ENCODE data around the gene TFEB.
A peak's percentile ranks its signal among the peaks of the same experiment; 100 is the strongest.

Gene TFEB

GRCh38 chr6:41691426-41692079 lies 43.9 kb downstream of the TFEB start:
- no peak for DNase-seq (ENCODE audit: low read depth in 2 of 2)

- no peak for DNase-seq (ENCODE audit: low read depth in 2 of 2)
Observed at GRCh38 chr6:41690541-41691330, 44.7 kb downstream of the TFEB start.

- DNase-seq (ENCODE audit: low read depth in 2 of 2) = no peak
Observed at GRCh38 chr6:41689171-41690008, 46.0 kb downstream of the TFEB start.

DNA sequence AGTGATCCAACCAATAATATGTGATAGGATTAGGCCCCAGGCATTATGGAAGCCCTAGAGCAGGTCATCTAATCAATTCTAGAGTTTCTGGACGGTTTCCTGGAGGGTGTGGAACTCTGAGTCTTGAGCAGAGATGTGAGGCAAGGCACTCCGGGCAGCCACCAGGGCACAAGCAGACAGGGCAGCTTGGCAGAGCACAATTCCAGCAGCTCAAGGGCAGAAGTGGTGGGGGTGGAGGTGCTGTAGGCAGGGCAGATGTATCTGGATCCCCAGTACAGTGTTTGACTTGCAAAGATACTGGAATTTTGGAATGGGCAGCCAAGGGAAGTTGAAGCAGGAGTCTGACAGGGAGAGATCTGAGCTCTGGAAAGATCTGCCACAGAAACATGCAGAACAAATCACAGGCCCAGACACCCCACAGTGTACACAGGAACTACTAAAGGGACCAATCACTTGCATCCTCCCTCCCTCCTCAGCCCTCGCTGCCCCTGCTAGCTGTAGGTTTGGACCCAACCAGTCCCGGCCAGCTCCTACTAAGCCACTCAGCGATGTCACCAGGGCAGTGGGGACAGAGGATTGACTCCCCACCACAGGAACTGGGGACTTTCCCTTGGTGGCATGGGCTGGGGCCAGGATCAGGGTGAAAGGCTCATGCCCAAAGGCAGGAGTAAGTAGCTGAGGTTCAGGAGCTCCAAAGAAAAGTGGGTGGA lies 47.0 kb downstream of the TFEB start:
- DNase-seq (ENCODE audit: low read depth in 2 of 2) = no peak

DNA sequence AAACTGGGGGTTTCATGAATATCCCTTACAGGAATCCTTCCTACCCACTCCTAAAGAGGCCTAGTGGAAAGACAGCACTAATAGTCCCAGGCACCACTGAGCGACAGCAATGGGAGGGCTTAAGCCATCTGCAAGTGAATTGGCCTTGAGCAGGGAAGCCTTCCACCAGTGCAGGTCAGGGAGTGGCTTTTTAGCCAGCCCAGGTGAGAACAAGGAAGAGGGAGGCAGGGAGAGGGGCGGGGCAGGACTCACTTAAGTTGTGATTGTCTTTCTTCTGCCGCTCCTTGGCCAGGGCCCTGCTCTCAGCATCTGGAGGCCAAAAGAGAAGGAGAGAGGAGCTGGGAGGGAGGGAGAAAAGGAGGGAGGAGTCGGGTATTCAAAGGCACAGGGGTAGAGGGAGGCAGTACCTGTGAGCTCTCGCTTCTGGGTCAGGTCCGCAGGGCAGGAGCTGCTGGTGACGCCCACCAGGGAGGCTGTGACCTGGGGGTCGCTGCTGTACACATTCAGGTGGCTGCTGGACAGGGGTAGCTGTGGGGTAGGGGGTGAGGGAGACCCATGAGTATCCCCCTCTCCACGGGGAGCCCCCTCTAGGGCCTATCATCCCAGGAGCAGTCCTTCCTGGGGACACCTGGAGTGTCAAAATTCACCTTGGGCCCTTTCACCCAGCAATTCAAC lies 47.8 kb downstream of the TFEB start:
- no peak for DNase-seq (ENCODE audit: low read depth in 2 of 2)

DNA sequence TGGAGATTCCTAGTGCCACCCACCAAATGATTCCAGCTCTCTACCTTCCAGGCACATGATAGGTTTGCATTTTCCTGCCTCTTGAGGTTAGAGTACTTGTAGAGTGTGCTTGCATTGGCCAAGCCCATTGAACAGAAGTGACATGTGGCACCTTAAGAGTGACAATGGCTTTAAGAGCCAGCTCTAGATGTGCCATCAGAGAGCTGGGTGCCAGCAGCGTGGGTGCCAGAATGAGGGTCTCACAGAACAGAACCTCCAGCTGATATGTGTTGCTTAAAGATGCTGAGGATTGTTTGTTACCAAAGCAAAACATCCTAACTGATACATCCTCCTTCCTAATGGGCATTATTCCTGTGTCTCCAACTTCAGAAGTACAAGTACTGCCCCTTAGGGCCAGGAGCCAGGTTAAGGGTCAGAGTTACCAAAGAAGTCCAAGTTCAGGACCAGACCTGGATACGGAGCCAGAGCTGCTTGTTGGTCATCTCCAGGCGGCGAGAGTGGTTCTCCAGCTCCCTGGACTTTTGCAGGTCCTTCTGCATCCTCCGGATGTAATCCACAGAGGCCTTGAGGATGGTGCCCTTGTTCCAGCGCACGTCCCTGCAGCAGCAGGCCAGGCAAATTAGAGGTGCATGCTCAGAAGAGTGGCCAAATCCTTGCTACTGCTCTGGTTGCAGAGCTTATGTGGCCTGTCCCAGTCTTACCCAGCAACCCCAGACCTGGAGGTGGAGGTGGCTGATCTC lies 49.6 kb downstream of the TFEB start:
- no peak for DNase-seq (ENCODE audit: low read depth in 2 of 2)

DNA sequence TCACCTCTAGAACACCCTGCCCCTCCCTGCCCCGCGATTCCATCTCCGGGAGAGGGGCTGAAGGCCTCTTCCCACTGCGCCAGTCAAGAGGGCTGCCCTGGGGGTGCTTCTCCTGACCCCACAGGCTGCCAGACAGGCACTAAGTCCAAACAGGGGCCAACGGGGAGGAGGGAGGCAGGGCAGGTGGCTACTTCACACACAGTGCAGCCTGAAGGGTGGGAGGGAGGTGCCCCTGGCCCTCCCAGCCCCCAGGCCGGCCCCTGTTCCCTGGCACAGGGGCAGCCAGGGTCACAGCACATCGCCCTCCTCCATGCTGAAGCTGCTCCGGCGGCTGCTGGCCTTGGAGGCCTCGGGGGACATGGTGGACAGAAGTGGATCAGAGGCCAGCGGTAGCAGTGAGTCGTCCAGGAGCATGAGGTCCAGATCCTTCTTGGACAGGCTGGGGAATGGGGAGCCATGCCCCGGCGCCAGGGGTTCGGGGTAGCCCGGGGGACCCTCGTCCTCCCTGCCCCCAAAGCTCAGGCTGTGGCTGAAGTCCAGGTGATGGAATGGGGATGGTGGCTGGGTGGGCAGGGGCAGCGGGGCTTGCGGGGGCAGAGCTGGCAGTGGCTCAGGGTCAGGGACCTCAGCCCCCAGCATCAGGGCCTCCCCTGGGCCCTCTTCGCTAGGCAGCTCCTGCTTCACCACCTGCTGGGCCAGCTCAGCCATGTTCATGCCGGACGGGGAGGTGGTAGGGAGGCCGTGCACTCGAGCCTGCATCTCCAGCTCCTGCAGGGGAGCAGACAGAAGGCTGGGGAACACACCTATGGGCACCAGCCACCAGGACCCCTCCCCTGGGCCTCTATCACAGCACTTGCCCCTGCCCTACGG lies 50.9 kb downstream of the TFEB start:
- DNase-seq (ENCODE audit: low read depth in 2 of 2) = no peak

- DNase-seq (ENCODE audit: low read depth in 2 of 2) = peak; percentile 64 to 65
Observed at GRCh38 chr6:41683523-41684310, 51.7 kb downstream of the TFEB start.

DNA sequence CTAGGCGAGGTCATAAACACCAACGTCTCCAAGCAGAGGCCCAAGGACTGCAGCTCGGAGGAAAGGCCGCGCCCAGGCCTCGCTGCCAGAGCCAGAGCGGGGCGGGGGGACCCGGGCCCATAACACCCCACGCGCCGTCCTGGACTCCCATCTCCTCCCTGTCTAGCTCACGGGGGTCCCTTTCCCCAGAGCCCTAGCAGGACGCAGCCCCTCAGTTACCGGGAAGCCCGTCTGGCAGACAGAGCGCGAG lies 52.2 kb downstream of the TFEB start:
- DNase-seq (ENCODE audit: low read depth in 2 of 2) = no peak

- DNase-seq (ENCODE audit: low read depth in 2 of 2) = no peak
Observed at GRCh38 chr6:41682497-41683272, 52.7 kb downstream of the TFEB start.

DNA sequence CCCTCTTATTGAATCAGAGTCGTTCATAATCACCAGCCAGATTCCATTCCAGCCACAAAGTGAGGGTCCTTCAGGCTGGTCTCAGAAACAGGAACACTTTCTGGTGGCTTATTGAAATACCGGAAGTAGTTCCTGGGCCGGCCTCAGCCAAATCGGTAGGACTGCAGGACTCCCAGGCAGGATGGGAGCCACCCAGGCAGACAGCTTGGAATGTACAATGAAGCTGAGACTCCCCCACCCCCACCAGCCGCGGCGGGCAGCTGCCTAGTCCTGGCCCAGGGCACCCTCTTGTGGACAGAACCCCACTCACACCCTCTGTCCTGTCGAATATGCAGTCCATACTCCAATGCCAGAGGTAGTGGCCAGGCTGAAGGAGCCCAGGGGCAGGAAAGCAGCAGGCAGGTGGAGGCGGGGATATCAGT lies 53.3 kb downstream of the TFEB start:
- DNase-seq (ENCODE audit: low read depth in 2 of 2) = peak; percentile 25 to 37

- DNase-seq (ENCODE audit: low read depth in 2 of 2) = no peak
Observed at GRCh38 chr6:41680182-41680965, 55.0 kb downstream of the TFEB start.

GRCh38 chr6:41679696-41680095 lies 55.7 kb downstream of the TFEB start:
- DNase-seq (ENCODE audit: low read depth in 2 of 2) = no peak

DNA sequence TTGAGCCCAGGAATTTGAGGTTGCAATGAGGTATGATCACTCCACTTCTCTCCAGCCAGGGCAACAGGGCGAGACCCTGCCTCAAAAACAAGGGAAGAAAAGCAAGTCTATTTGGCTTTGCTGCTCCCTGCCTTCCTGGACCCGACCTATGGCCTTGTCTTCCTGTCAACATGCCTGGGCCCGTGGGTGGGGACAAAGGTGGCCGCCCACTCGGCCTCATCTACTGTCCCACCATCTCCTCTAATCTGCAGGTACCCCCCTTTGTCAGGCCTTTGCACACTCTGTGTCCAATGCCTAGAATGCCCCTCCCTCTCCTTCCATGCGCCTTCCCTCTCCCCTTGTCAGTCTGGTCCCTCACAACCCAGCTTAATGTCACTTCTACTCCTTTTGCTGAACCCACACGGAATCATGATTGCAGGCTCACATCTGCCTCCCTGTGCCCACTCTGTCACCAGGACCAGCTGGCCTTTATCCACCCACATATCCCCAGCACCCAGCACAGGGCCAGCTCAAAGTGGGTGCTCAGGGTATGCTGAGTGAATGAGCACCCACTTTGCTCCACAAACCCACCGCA lies 56.8 kb downstream of the TFEB start:
- no peak for DNase-seq (ENCODE audit: low read depth in 2 of 2)

- DNase-seq (ENCODE audit: low read depth in 2 of 2) = no peak
Observed at GRCh38 chr6:41677124-41677921, 58.1 kb downstream of the TFEB start.

DNA sequence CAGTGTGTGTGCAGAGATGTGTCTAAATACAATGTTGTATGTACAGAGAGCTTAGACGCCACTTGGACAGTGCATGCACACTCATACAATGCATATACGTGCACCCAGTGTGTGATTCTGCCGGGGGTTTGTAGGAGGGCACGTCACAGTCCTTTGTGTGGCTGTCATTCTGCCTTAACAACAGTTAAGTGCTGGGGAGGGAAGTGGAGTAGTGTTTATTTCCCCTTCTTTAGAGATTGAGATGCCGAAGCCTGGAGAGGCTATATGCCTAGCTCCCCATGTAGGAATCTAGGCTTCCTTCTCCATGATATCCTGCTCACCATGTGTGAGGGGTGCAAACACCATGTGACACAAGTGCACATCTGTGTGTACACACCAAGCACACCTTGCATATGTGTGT lies 59.0 kb downstream of the TFEB start:
- DNase-seq (ENCODE audit: low read depth in 2 of 2) = no peak

Data from stimulated activated CD8-positive, alpha-beta memory T cell treated with anti-CD3 and anti-CD28 coated beads, Interleukin-7, amount 100 ng/mL, for 1 hour (primary cell).